IMR-90 (cell line): ENCODE data around the gene RALGPS1. TPM values are rescaled to one million over a fixed set of nuclear protein-coding genes. Genes with fewer than 3 reads are reported as not detected.

Experiments used
- ATAC-seq: fragments of 200-7000 bp; cut with Tn5 transposase; 2 replicates; pipeline ENCODE4 v1.9.1; 2020; ENCODE audit warnings: low read depth, mild to moderate bottlenecking, moderate library complexity
- BruUV-seq: library from RNA; stranded (reverse); fragments of 400-500 nt; replicated peaks from 2 replicates; lab custom pipeline; 2021; lab: Mats Ljungman, UMichigan
- CTCF ChIA-PET: fragments of 300-600 bp; formaldehyde crosslinking; extraction: SDS; loops from one replicate; lab custom pipeline; 2021; ENCODE audit warnings: antibody characterized with exemption; lab: Yijun Ruan, JAX
- POLR2A ChIA-PET: fragments of 300-600 bp; sonication (Branson Sonifier 250); formaldehyde crosslinking; loops from one replicate; lab custom pipeline; 2022; ENCODE audit warnings: antibody characterized with exemption; ENCODE audit not compliant: unreplicated experiment; lab: Charles Lee
- DNase-seq: peaks from one replicate; pipeline ENCODE4 v3.0.0; 2013
- H2AFZ ChIP-seq: replicated peaks from 2 replicates; pipeline ENCODE3; 2013; ENCODE audit warnings: low read length, mild to moderate bottlenecking; ENCODE audit not compliant: poor library complexity
- H2AK5ac ChIP-seq: 2 replicates; pipeline ENCODE4 v1.6.1; 2013; ENCODE audit warnings: low read depth, low read length, inconsistent platforms
- H2AK9ac ChIP-seq: replicated peaks from 2 replicates; pipeline ENCODE3; 2013; ENCODE audit warnings: mild to moderate bottlenecking, low read depth, low read length, moderate library complexity; ENCODE audit not compliant: poor library complexity
- H2BK120ac ChIP-seq: 2 replicates; pipeline ENCODE4 v1.6.1; 2013; ENCODE audit warnings: low read depth, low read length, inconsistent platforms
- H2BK15ac ChIP-seq: 3 replicates; pipeline ENCODE4 v1.6.1; 2013; ENCODE audit warnings: low read depth, low read length, inconsistent platforms
- H2BK20ac ChIP-seq: 2 replicates; pipeline ENCODE4 v1.6.1; 2013; ENCODE audit warnings: low read depth, mild to moderate bottlenecking, inconsistent platforms, low read length, moderate library complexity
- H2BK5ac ChIP-seq: 2 replicates; pipeline ENCODE4 v1.6.1; 2013; ENCODE audit warnings: mild to moderate bottlenecking, low read depth, low read length, inconsistent platforms; ENCODE audit not compliant: poor library complexity, severe bottlenecking
- H3K14ac ChIP-seq: replicated peaks from 2 replicates; pipeline ENCODE4 v1.6.1; 2013; ENCODE audit warnings: low read depth, low read length, inconsistent platforms
- H3K18ac ChIP-seq: 2 replicates; pipeline ENCODE4 v1.6.1; 2013; ENCODE audit warnings: low read depth, low read length, control low read depth
- H3K23ac ChIP-seq: 2 replicates; pipeline ENCODE4 v1.6.1; 2013; ENCODE audit warnings: low read depth, low read length, inconsistent platforms
- H3K27ac ChIP-seq: 2 replicates; pipeline ENCODE4 v1.5.1; 2013; ENCODE audit warnings: mild to moderate bottlenecking, control low read depth, low read length; ENCODE audit not compliant: insufficient read depth
- H3K27me3 ChIP-seq: 2 replicates; pipeline ENCODE4 v1.6.1; 2013; ENCODE audit warnings: low read length; ENCODE audit not compliant: control insufficient read depth, insufficient read depth
- H3K36me3 ChIP-seq: 2 replicates; pipeline ENCODE4 v1.6.1; 2013; ENCODE audit warnings: low read length, mixed read lengths; ENCODE audit not compliant: control insufficient read depth, insufficient read depth
- H3K4ac ChIP-seq: 2 replicates; pipeline ENCODE4 v1.6.1; 2013; ENCODE audit warnings: low read depth, low read length, inconsistent platforms
- H3K4me1 ChIP-seq: 2 replicates; pipeline ENCODE4 v1.6.1; 2013; ENCODE audit warnings: low read length, mixed read lengths; ENCODE audit not compliant: control insufficient read depth, insufficient read depth
- H3K4me2 ChIP-seq: 2 replicates; pipeline ENCODE4 v1.6.1; 2013; ENCODE audit warnings: low read depth, mild to moderate bottlenecking, control low read depth, low read length, moderate library complexity
- H3K4me3 ChIP-seq: 2 replicates; pipeline ENCODE4 v1.5.1; 2013; ENCODE audit warnings: low read depth, mild to moderate bottlenecking, control low read depth, low read length, moderate library complexity; ENCODE audit not compliant: insufficient read depth
- H3K56ac ChIP-seq: 2 replicates; pipeline ENCODE4 v1.6.1; 2013; ENCODE audit warnings: low read length, inconsistent platforms; ENCODE audit not compliant: insufficient read depth; ENCODE audit errors: extremely low read depth
- H3K79me1 ChIP-seq, 2 experiments: 2 replicates each; pipeline ENCODE4 v1.6.1; 2013; ENCODE audit warnings: low read length in 2 of 2, inconsistent platforms in 1 of 2, low read depth in 1 of 2
- H3K9ac ChIP-seq: 2 replicates; pipeline ENCODE4 v1.6.1; 2013; ENCODE audit warnings: low read depth, low read length, control low read depth
- H3K9me1 ChIP-seq: 2 replicates; pipeline ENCODE4 v1.6.1; 2013; ENCODE audit warnings: low read length, inconsistent platforms; ENCODE audit not compliant: insufficient read depth
- H3K9me3 ChIP-seq: 2 replicates; pipeline ENCODE4 v1.6.1; 2013; ENCODE audit warnings: low read length; ENCODE audit not compliant: control insufficient read depth, insufficient read depth
- H4K20me1 ChIP-seq: 2 replicates; pipeline ENCODE4 v1.6.1; 2013; ENCODE audit warnings: low read length, inconsistent platforms; ENCODE audit not compliant: insufficient read depth
- H4K5ac ChIP-seq: 2 replicates; pipeline ENCODE4 v1.6.1; 2013; ENCODE audit warnings: mild to moderate bottlenecking, low read depth, low read length, control low read depth
- H4K8ac ChIP-seq, 2 experiments: 2 replicates each; pipeline ENCODE4 v1.6.1; 2013; ENCODE audit warnings: low read depth in 2 of 2, low read length in 2 of 2, control low read depth in 1 of 2, inconsistent platforms in 1 of 2
- H4K91ac ChIP-seq: 2 replicates; pipeline ENCODE4 v1.6.1; 2013; ENCODE audit warnings: low read depth, low read length, inconsistent platforms; ENCODE audit not compliant: insufficient read depth
- CHD1 ChIP-seq: IDR thresholded peaks from 2 replicates; pipeline ENCODE4 v1.6.1; 2012; ENCODE audit warnings: low read depth, low read length, improper control_type of control experiment
- WGBS, 2 experiments: methylation state at CpG; one replicate each; pipeline versions ENCODE4 v1.1.5 to v1.1.7; 2013; ENCODE audit warnings: missing lambda C conversion rate in 2 of 2; ENCODE audit not compliant: insufficient read length in 1 of 2; ENCODE audit errors: extremely low coverage in 2 of 2; 5-methylcytosine and 5-hydroxymethylcytosine counted together
- dilution Hi-C: fragments of 300-500 bp; cut with HindIII; formaldehyde crosslinking; loops from one replicate; pipeline ENCODE4 v1.14.3; 2018; ENCODE audit warnings: low sequenced_read_pairs; ENCODE audit not compliant: unreplicated experiment
- in situ Hi-C: fragments of 300-500 bp; cut with MboI; formaldehyde crosslinking; loops from 3 replicates; pipeline ENCODE4 v1.14.3; 2019; ENCODE audit warnings: low sequenced_read_pairs, inconsistent platforms, mixed read lengths
- intact Hi-C: fragments of 100-400 bp; cut with micrococcal nuclease; formaldehyde crosslinking; loops from 2 replicates; pipeline ENCODE4 v1.10.0; 2022
- polyA plus RNA-seq, 3 experiments: library from polyadenylated mRNA; depleted of rRNA; stranded (reverse); fragments of >200 nt; gene quantifications; 2 replicates each; pipeline ENCODE4 v1.2.3, GENCODE V29; 2012; ENCODE audit warnings: low replicate concordance in 1 of 3
- total RNA-seq: library from RNA; depleted of rRNA; stranded (reverse); fragments of >200 nt; gene quantifications from 2 replicates; pipeline ENCODE4 v1.2.3, GENCODE V29; 2012

RALGPS1 gene
- total and polyA plus RNA-seq, 2 of the 4 experiments (the other 2 are of a cell fraction) = 0.90 to 2.8 TPM

GRCh38 chr9:126983767-126984166 is 69.2 kb downstream of the RALGPS1 start:
- ChIA-PET POLR2A (no interaction called here), CTCF (interaction anchor here (1.0 kb wide), 1 partner anchor 8 kb away, joined by 4 read pairs; no protein-coding TSS in a partner anchor)
- Histone ChIP-seq H3K56ac (no peak overlapping the region), H3K18ac (no peak overlapping the region), H2BK20ac (no peak overlapping the region), H3K9me1 (peaks cover 6% of the 10 kb centered on the region; the same call in 1 of the 2 replicates), H4K91ac (no peak overlapping the region), H4K20me1 (no peaks in the 10 kb centered on the region), H3K4ac (no peak overlapping the region), H3K9me3 (peaks cover 4% of the 10 kb centered on the region; the same call in 1 of the 2 replicates), H4K8ac (no peak overlapping the region), H2AK9ac (no peak overlapping the region), H3K27me3 (no peaks in the 10 kb centered on the region), H2BK5ac (no peak overlapping the region), H2AK5ac (no peak overlapping the region), H3K4me1 (0 out of 2 replicates have a peak, but pooled peaks cover 2% of the 10 kb centered on the region), H3K27ac (no peak overlapping the region), H4K5ac (no peak overlapping the region), H3K79me1 (no peaks in the 10 kb centered on the region), H3K36me3 (no peaks in the 10 kb centered on the region), H3K23ac (no peak overlapping the region), H2BK120ac (no peak overlapping the region), H3K4me3 (no peak overlapping the region), H3K9ac (no peak overlapping the region), H2BK15ac (no peak overlapping the region), H3K14ac (no peak overlapping the region), H2AFZ (no peak overlapping the region), H3K4me2 (no peak overlapping the region)
- ATAC-seq (no peak), DNase-seq (no peak)
- TF ChIP-seq CHD1 = no peak
- in situ Hi-C loops (no loop called here), dilution Hi-C loops (no loop called here), intact Hi-C loops (no loop called here)
- WGBS, 2 experiments = no CpG with 5 or more reads among the region's 1 CpG
- BruUV-seq = no TSS peak
